ELR (cell line): Measurements from ENCODE around the gene PIEZO2.

Source experiments
- DNase-seq: peaks from one replicate; pipeline ENCODE4 v3.0.0-alpha.2; 2015; ENCODE audit warnings: low read depth

Gene PIEZO2

GRCh38 chr18:10739152-10739551 lies 410.2 kb downstream of the PIEZO2 start:
- no peak for DNase-seq

GRCh38 chr18:10736984-10737383 lies 412.4 kb downstream of the PIEZO2 start:
- no peak for DNase-seq

- no peak for DNase-seq
Observed at GRCh38 chr18:10732990-10733389, 416.4 kb downstream of the PIEZO2 start.

- DNase-seq: no peak
Observed at GRCh38 chr18:10727477-10727876, 421.9 kb downstream of the PIEZO2 start.

- DNase-seq: no peak
Observed at GRCh38 chr18:10726198-10727068, 422.9 kb downstream of the PIEZO2 start.

- no peak for DNase-seq
Observed at GRCh38 chr18:10724666-10725065, 424.7 kb downstream of the PIEZO2 start.

GRCh38 chr18:10723496-10723895 lies 425.9 kb downstream of the PIEZO2 start:
- no peak for DNase-seq

GRCh38 chr18:10718809-10719208 lies 430.6 kb downstream of the PIEZO2 start:
- DNase-seq: no peak

GRCh38 chr18:10715791-10716190 lies 433.6 kb downstream of the PIEZO2 start:
- peak; percentile 24 for DNase-seq

- DNase-seq: no peak
Observed at GRCh38 chr18:10713409-10713808, 436.0 kb downstream of the PIEZO2 start.

GRCh38 chr18:10707294-10707693 lies 442.1 kb downstream of the PIEZO2 start:
- no peak for DNase-seq

GRCh38 chr18:10705786-10706185 lies 443.6 kb downstream of the PIEZO2 start:
- DNase-seq: no peak

- no peak for DNase-seq
Observed at GRCh38 chr18:10705291-10705690, 444.1 kb downstream of the PIEZO2 start.

- no peak for DNase-seq
Observed at GRCh38 chr18:10702206-10702605, 447.2 kb downstream of the PIEZO2 start.

GRCh38 chr18:10690366-10690765 lies 459.0 kb downstream of the PIEZO2 start:
- DNase-seq: no peak

- DNase-seq: no peak
Observed at GRCh38 chr18:10690035-10690329, 459.4 kb downstream of the PIEZO2 start.

GRCh38 chr18:10689236-10690034 lies 459.9 kb downstream of the PIEZO2 start:
- no peak for DNase-seq

GRCh38 chr18:10688766-10689165 lies 460.6 kb downstream of the PIEZO2 start:
- DNase-seq: no peak

GRCh38 chr18:10687161-10687925 lies 462.0 kb downstream of the PIEZO2 start:
- peak; percentile 1 for DNase-seq

- no peak for DNase-seq
Observed at GRCh38 chr18:10686308-10686707, 463.1 kb downstream of the PIEZO2 start.

GRCh38 chr18:10685484-10685883 lies 463.9 kb downstream of the PIEZO2 start:
- DNase-seq: no peak

GRCh38 chr18:10682368-10682714 lies 467.0 kb downstream of the PIEZO2 start:
- DNase-seq: no peak
